H9 (cell line): ENCODE measurements around the gene C2CD4A. TPM values are rescaled to one million over a fixed set of nuclear protein-coding genes. Genes with fewer than 3 reads are reported as not detected.

ENCODE experiments used
- DNase-seq: peaks from one replicate; pipeline ENCODE4 v3.0.0-alpha.2; 2017
- H2AFZ ChIP-seq: one replicate; pipeline ENCODE4 v1.6.1; 2013; ENCODE audit warnings: mild to moderate bottlenecking, low read length, control low read depth, moderate library complexity
- H2AK5ac ChIP-seq: 2 replicates; pipeline ENCODE4 v1.6.1; 2013; ENCODE audit warnings: low read length, control low read depth, mixed read lengths; ENCODE audit not compliant: insufficient read length
- H2BK120ac ChIP-seq: one replicate; pipeline ENCODE4 v1.6.1; 2013; ENCODE audit warnings: low read depth, mild to moderate bottlenecking, low read length, control low read depth, inconsistent platforms; ENCODE audit not compliant: poor library complexity, severe bottlenecking
- H2BK12ac ChIP-seq: 2 replicates; pipeline ENCODE4 v1.6.1; 2013; ENCODE audit warnings: low read length, control low read depth, mixed read lengths, low read depth; ENCODE audit not compliant: insufficient read length
- H2BK15ac ChIP-seq: 2 replicates; pipeline ENCODE4 v1.6.1; 2013; ENCODE audit warnings: low read depth, low read length, control low read depth
- H2BK20ac ChIP-seq: one replicate; pipeline ENCODE4 v1.6.1; 2013; ENCODE audit warnings: low read depth, mild to moderate bottlenecking, low read length, control low read depth, inconsistent platforms; ENCODE audit not compliant: poor library complexity, severe bottlenecking
- H2BK5ac ChIP-seq: 2 replicates; pipeline ENCODE4 v1.6.1; 2013; ENCODE audit warnings: low read length, control low read depth, mixed read lengths; ENCODE audit not compliant: insufficient read length
- H3K14ac ChIP-seq: 2 replicates; pipeline ENCODE4 v1.6.1; 2013; ENCODE audit warnings: low read length, control low read depth; ENCODE audit not compliant: insufficient read depth
- H3K18ac ChIP-seq: 2 replicates; pipeline ENCODE4 v1.6.1; 2013; ENCODE audit warnings: low read depth, mild to moderate bottlenecking, mixed read lengths, low read length, control low read depth; ENCODE audit not compliant: insufficient read length
- H3K23ac ChIP-seq: 2 replicates; pipeline ENCODE4 v1.6.1; 2013; ENCODE audit warnings: low read length, control low read depth, mixed read lengths, low read depth; ENCODE audit not compliant: insufficient read length
- H3K23me2 ChIP-seq: 2 replicates; pipeline ENCODE4 v1.6.1; 2013; ENCODE audit warnings: low read depth, mild to moderate bottlenecking, mixed read lengths, low read length, control low read depth; ENCODE audit not compliant: insufficient read length, poor library complexity, severe bottlenecking
- H3K27ac ChIP-seq: 2 replicates; pipeline ENCODE4 v1.5.1; 2013; ENCODE audit warnings: low read length, control low read depth, mixed read lengths, low read depth; ENCODE audit not compliant: insufficient read length
- H3K27me3 ChIP-seq: 2 replicates; pipeline ENCODE4 v1.6.1; 2013; ENCODE audit warnings: low read length, control low read depth, inconsistent platforms; ENCODE audit not compliant: insufficient read depth
- H3K4ac ChIP-seq: 2 replicates; pipeline ENCODE4 v1.6.1; 2013; ENCODE audit warnings: low read depth, mild to moderate bottlenecking, control low read depth, inconsistent platforms, low read length, moderate library complexity
- H3K4me1 ChIP-seq: 2 replicates; pipeline ENCODE4 v1.6.1; 2013; ENCODE audit warnings: low read length, control low read depth, inconsistent platforms; ENCODE audit not compliant: insufficient read depth
- H3K4me2 ChIP-seq: 2 replicates; pipeline ENCODE4 v1.6.1; 2013; ENCODE audit warnings: low read length, control low read depth, mixed read lengths; ENCODE audit not compliant: insufficient read length, insufficient read depth
- H3K56ac ChIP-seq: 2 replicates; pipeline ENCODE4 v1.6.1; 2013; ENCODE audit warnings: low read depth, mild to moderate bottlenecking, mixed read lengths, low read length, control low read depth; ENCODE audit not compliant: insufficient read length
- H3K79me1 ChIP-seq: 2 replicates; pipeline ENCODE4 v1.6.1; 2013; ENCODE audit warnings: low read depth, mild to moderate bottlenecking, moderate library complexity, low read length, control low read depth, inconsistent platforms; ENCODE audit not compliant: insufficient read depth, poor library complexity, severe bottlenecking
- H3K79me2 ChIP-seq: 2 replicates; pipeline ENCODE4 v1.6.1; 2013; ENCODE audit warnings: low read length, control low read depth, inconsistent platforms; ENCODE audit not compliant: insufficient read depth
- H3K9ac ChIP-seq: 2 replicates; pipeline ENCODE4 v1.6.1; 2013; ENCODE audit warnings: low read length, control low read depth, mixed read lengths; ENCODE audit not compliant: insufficient read length; ENCODE audit errors: extremely low read depth
- H3K9me3 ChIP-seq: one replicate; pipeline ENCODE4 v1.6.1; 2013; ENCODE audit warnings: low read depth, low read length, inconsistent platforms; ENCODE audit not compliant: control insufficient read depth
- H3T11ph ChIP-seq: one replicate; pipeline ENCODE4 v1.6.1; 2013; ENCODE audit warnings: mild to moderate bottlenecking, low read length, control low read depth, inconsistent platforms
- H4K20me1 ChIP-seq: one replicate; pipeline ENCODE4 v1.6.1; 2013; ENCODE audit not compliant: control insufficient read depth, insufficient read length, insufficient read depth
- H4K5ac ChIP-seq: 2 replicates; pipeline ENCODE4 v1.6.1; 2013; ENCODE audit warnings: low read depth, mild to moderate bottlenecking, mixed read lengths, low read length, control low read depth; ENCODE audit not compliant: insufficient read length
- H4K8ac ChIP-seq: replicated peaks from 2 replicates; pipeline ENCODE4 v1.6.1; 2013; ENCODE audit warnings: low read length, control low read depth, mixed read lengths, low read depth; ENCODE audit not compliant: insufficient read length
- H4K91ac ChIP-seq: 2 replicates; pipeline ENCODE4 v1.6.1; 2013; ENCODE audit warnings: low read depth, mild to moderate bottlenecking, moderate library complexity, mixed read lengths, low read length, control low read depth; ENCODE audit not compliant: insufficient read length
- H3K27ac Mint-ChIP-seq, 3 experiments: 2 replicates in 2 of 3; 3 replicates in 1 of 3; pipeline ENCODE4 v1.8.0; 2020 to 2021; ENCODE audit warnings: mixed read lengths in 3 of 3, mild to moderate bottlenecking in 1 of 3, moderate library complexity in 1 of 3
- H3K27me3 Mint-ChIP-seq: 2 replicates; pipeline ENCODE4 v1.8.0; 2021; ENCODE audit warnings: low read depth, mild to moderate bottlenecking, moderate library complexity, mixed read lengths
- H3K36me3 Mint-ChIP-seq, 3 experiments: 2 replicates in 2 of 3; 3 replicates in 1 of 3; pipeline ENCODE4 v1.8.0; 2020 to 2021; ENCODE audit warnings: low read depth in 3 of 3, mixed read lengths in 3 of 3; ENCODE audit not compliant: insufficient read depth in 1 of 3
- H3K4me1 Mint-ChIP-seq, 2 experiments: 2 replicates each; pipeline ENCODE4 v1.8.0; 2020; ENCODE audit warnings: mixed read lengths in 2 of 2
- H3K4me3 Mint-ChIP-seq, 2 experiments: 2 replicates in 1 of 2; 3 replicates in 1 of 2; pipeline ENCODE4 v1.8.0; 2020 to 2021; ENCODE audit warnings: mild to moderate bottlenecking in 2 of 2, mixed read lengths in 2 of 2, moderate library complexity in 1 of 2
- H3K9me3 Mint-ChIP-seq, 2 experiments: 2 replicates in 1 of 2; 3 replicates in 1 of 2; pipeline ENCODE4 v1.8.0; 2020; ENCODE audit warnings: mild to moderate bottlenecking in 2 of 2, mixed read lengths in 2 of 2, moderate library complexity in 1 of 2
- CTCF ChIP-seq: fragments of 200-600 bp; sonication (generic); conservative IDR thresholded peaks from 3 replicates; pipeline ENCODE4 v1.8.0; 2021; ENCODE audit warnings: antibody characterized with exemption, mild to moderate bottlenecking
- WGBS: extraction: QIAGEN DNeasy Blood & Tissue Kit; methylation state at CpG from one replicate; pipeline ENCODE4 v1.1.7; 2013; ENCODE audit warnings: missing lambda C conversion rate, low lambda C conversion rate, mixed read lengths; ENCODE audit not compliant: insufficient read length; ENCODE audit errors: extremely low coverage; 5-methylcytosine and 5-hydroxymethylcytosine counted together
- total RNA-seq: library from RNA; stranded (reverse); gene quantifications from 2 replicates; pipeline ENCODE4 v1.2.1, GENCODE V29; 2021

Gene C2CD4A
- total RNA-seq, 1 experiment from 2014 or later: not detected

GRCh38 chr15:62104846-62105245 lies 38.1 kb downstream of the C2CD4A start:
- no peak overlapping the region for H3K9ac ChIP-seq
- H2BK15ac ChIP-seq: no peak overlapping the region
- H4K8ac ChIP-seq: no peak overlapping the region
- no peak overlapping the region for H3K27ac Mint-ChIP-seq
- no peak overlapping the region for H3T11ph ChIP-seq
- no peaks in the 10 kb centered on the region for H3K79me2 ChIP-seq
- no peak overlapping the region for H3K18ac ChIP-seq
- H3K9me3 Mint-ChIP-seq: no peaks in the 10 kb centered on the region
- H3K27ac ChIP-seq: no peak overlapping the region
- H3K4me3 Mint-ChIP-seq: no peak overlapping the region
- WGBS: no CpG with 5 or more reads among the region's 5 CpGs
- no peak overlapping the region for H3K23ac ChIP-seq
- H3K36me3 Mint-ChIP-seq: no peaks in the 10 kb centered on the region
- H3K27me3 Mint-ChIP-seq: no peaks in the 10 kb centered on the region
- DNase-seq: no peak
- H4K20me1 ChIP-seq: no peaks in the 10 kb centered on the region
- H3K27me3 ChIP-seq: no peaks in the 10 kb centered on the region
- no peaks in the 10 kb centered on the region for H3K9me3 ChIP-seq
- H3K4me2 ChIP-seq: no peak overlapping the region
- H4K91ac ChIP-seq: no peak overlapping the region
- no peak for TF ChIP-seq CTCF
- 0 out of 2 replicates have a peak, but pooled peaks cover 2% of the 10 kb centered on the region for H3K4me1 ChIP-seq
- H3K56ac ChIP-seq: no peak overlapping the region
- H2AK5ac ChIP-seq: no peak overlapping the region
- H2BK120ac ChIP-seq: no peak overlapping the region
- no peak overlapping the region for H2BK5ac ChIP-seq
- H3K23me2 ChIP-seq: no peaks in the 10 kb centered on the region
- no peak overlapping the region for H3K4ac ChIP-seq
- H3K14ac ChIP-seq: no peak overlapping the region
- no peaks in the 10 kb centered on the region for H3K4me1 Mint-ChIP-seq
- H2BK20ac ChIP-seq: no peak overlapping the region
- H2BK12ac ChIP-seq: no peak overlapping the region
- H4K5ac ChIP-seq: no peak overlapping the region
- H2AFZ ChIP-seq: no peak overlapping the region
- H3K79me1 ChIP-seq: no peaks in the 10 kb centered on the region
